Measurements from ENCODE around the gene IMMP2L. TPM values are rescaled to one million over a fixed set of nuclear protein-coding genes. Genes with fewer than 3 reads are reported as not detected.

Gene IMMP2L
- polyA plus RNA-seq, 2 of the 4 experiments (the other 2 are of a cell fraction), result 16.1 to 23.8 TPM

DNA sequence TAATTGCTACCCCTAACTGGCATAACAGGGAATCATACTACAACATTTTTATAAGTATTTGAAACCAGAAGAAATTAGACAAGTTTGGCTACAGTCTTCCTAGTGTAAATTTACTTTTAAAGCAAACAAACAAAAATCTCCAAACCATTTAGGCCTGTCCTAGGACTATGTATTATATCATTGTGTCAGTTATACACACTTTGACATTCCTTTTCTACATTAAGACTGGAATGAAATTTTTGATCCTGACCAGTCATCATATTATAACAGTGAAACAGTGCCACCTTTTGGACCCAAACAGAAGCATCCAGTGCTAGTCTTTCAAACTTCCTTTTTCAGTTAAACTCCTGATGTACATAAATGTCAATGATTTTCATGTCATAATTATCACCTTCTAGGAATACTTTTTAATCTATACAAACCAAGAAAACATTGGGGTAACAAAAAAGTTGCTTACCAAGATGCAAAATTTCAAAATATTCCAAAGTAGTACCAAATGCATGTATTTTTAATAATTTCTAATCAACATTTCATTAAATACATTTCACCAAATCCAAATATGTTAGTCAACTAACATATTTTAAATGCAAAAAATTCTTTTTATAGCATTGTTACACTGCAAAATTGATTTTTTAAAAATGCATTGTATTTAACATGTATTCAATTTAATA is 75.7 kb downstream of the IMMP2L start:
- FAIRE-seq (peak; percentile 94), DNase-seq (ENCODE audit: low read depth in 1 of 2, low spot score in 1 of 2) (peak; percentile 55 to 74)
- POLR2A ChIA-PET, result no interaction called here

DNA sequence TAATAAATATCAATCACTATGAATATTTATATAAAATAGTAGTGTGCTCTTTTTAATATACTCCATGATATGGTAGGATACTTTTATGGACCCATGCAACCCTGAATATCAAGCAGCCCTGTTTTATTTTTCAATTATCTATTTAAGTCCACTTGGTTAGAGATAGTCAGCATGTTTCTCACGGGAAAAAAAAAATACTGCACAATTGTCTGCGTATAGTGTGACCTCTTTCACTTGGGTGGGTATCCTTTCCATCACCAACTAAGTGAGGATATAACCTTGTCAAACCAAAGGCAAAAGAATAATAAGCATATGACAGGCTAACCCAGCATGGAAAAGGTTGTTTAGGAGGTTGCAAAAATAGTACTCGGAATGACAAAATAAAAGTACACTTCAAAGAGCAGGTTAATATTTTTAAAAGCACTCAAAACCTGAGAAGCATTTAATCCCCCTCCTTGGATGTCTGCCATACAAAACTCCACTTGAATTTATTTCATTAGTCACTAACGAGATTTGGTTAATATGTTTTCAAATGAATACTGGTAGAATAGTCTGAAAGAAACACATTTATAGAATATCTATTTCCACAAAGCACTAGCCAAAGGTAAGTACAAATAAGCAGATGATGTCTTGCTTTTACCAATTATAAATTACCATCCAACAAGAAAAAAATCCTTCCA is 76.5 kb downstream of the IMMP2L start:
- H3K9me3 ChIP-seq, result no peaks in the 10 kb centered on the region
- TF ChIP-seq CBX8 (IDR thresholded peaks at IDR 0.05), result no peak
- TF ChIP-seq ZFP36 (IDR thresholded peaks at IDR 0.05; ENCODE audit: borderline replicate concordance, partially characterized antibody), result no peak
- TF ChIP-seq FOXS1 (CRISPR knock-in tag; IDR thresholded peaks at IDR 0.05), result no peak
- no peak for TF ChIP-seq KDM1A (IDR thresholded peaks at IDR 0.05; ENCODE audit: low read depth)
- TF ChIP-seq SMC3 (IDR thresholded peaks at IDR 0.05), result no peak
- TF ChIP-seq, protein P1, sequence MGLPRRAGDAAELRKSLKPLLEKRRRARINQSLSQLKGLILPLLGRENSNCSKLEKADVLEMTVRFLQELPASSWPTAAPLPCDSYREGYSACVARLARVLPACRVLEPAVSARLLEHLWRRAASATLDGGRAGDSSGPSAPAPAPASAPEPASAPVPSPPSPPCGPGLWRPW (IDR thresholded peaks at IDR 0.05), result no peak
- no peak for TF ChIP-seq TP53 (CRISPR knock-in tag; IDR thresholded peaks at IDR 0.05)
- TF ChIP-seq, protein P2, sequence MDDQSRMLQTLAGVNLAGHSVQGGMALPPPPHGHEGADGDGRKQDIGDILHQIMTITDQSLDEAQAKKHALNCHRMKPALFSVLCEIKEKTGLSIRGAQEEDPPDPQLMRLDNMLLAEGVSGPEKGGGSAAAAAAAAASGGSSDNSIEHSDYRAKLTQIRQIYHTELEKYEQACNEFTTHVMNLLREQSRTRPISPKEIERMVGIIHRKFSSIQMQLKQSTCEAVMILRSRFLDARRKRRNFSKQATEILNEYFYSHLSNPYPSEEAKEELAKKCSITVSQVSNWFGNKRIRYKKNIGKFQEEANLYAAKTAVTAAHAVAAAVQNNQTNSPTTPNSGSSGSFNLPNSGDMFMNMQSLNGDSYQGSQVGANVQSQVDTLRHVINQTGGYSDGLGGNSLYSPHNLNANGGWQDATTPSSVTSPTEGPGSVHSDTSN (IDR thresholded peaks at IDR 0.05), result no peak
- H3K4me1 ChIP-seq, result peaks cover 21% of the 10 kb centered on the region
- DNase-seq (ENCODE audit: low read depth in 1 of 2, low spot score in 1 of 2) (no peak), FAIRE-seq (no peak), ATAC-seq (no peak)
- ChIA-PET CTCF (interaction anchor here (0.6 kb wide), 1 partner anchor 395 kb away, joined by 4 read pairs; the partner anchor contains the start of gene LRRN3), POLR2A (no interaction called here)
- 72% methylated on average over 4 of the region's 4 CpGs for WGBS (ENCODE audit: missing lambda C conversion rate)
- no peak overlapping the region for H3K4me3 ChIP-seq
- H3K27ac ChIP-seq, result peak overlapping the region in 1 of 2 experiments; percentile 49; a peak in 2 of 6 replicates
- peak overlapping the region; percentile 15; the same call in 1 of the 3 replicates for H3K4me2 ChIP-seq

More for the DNA sequence above, 75.7 kb downstream of the IMMP2L start:
- CTCF ChIA-PET, result no interaction called here
- Histone ChIP-seq H3K4me2 (peak overlapping the region; percentile 15; the same call in 1 of the 3 replicates), H3K4me1 (peaks cover 21% of the 10 kb centered on the region), H3K27ac (peak overlapping the region; percentile 52 to 76; a peak in 4 of 6 replicates), H3K9me3 (no peaks in the 10 kb centered on the region), H3K4me3 (no peak overlapping the region)
- TF ChIP-seq RAD21 (conservative IDR thresholded peaks at IDR 0.05 in 1 of 2, IDR thresholded peaks at IDR 0.05 in 1 of 2) (peak; percentile 91 to 95), FOSB (CRISPR knock-in tag; IDR thresholded peaks at IDR 0.05) (no peak), MYC (IDR thresholded peaks at IDR 0.05; ENCODE audit: borderline replicate concordance, low read length) (no peak), SMC3 (IDR thresholded peaks at IDR 0.05) (peak; percentile 92), HOXA7 (CRISPR knock-in tag; IDR thresholded peaks at IDR 0.05) (peak; percentile 21; the same call in 1 of the 2 replicates), MAFK (IDR thresholded peaks at IDR 0.05; ENCODE audit: partially characterized antibody) (peak; percentile 67)
- TF ChIP-seq, protein P3, sequence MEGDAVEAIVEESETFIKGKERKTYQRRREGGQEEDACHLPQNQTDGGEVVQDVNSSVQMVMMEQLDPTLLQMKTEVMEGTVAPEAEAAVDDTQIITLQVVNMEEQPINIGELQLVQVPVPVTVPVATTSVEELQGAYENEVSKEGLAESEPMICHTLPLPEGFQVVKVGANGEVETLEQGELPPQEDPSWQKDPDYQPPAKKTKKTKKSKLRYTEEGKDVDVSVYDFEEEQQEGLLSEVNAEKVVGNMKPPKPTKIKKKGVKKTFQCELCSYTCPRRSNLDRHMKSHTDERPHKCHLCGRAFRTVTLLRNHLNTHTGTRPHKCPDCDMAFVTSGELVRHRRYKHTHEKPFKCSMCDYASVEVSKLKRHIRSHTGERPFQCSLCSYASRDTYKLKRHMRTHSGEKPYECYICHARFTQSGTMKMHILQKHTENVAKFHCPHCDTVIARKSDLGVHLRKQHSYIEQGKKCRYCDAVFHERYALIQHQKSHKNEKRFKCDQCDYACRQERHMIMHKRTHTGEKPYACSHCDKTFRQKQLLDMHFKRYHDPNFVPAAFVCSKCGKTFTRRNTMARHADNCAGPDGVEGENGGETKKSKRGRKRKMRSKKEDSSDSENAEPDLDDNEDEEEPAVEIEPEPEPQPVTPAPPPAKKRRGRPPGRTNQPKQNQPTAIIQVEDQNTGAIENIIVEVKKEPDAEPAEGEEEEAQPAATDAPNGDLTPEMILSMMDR (IDR thresholded peaks at IDR 0.05), result peak; percentile 91
- peak; percentile 80 to 87 for ATAC-seq

DNA sequence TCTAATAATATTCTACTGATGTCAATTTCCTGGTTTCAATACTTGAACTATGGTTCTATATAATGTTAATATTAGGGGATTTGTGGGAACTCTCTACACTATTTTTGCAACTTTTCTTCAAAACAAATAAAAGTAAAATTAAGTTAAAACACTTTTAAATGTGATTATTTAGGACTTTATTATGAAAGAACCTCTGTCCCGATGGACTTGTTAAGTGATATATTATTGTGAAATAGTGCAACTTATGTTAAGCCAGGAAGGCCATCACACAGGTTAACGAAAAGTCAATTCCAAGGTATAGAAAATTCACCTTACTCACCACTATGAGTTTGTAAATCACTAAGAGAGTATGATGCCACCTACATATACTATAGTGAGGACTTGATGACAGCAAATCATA is 79.2 kb downstream of the IMMP2L start:
- POLR2A ChIA-PET, result no interaction called here
- ATAC-seq (no peak), FAIRE-seq (no peak)

More for the DNA sequence above, 79.2 kb downstream of the IMMP2L start:
- Histone ChIP-seq H3K27ac (no peak overlapping the region), H3K4me2 (no peak overlapping the region), H3K4me1 (peaks cover 21% of the 10 kb centered on the region), H3K4me3 (no peak overlapping the region), H3K9me3 (no peaks in the 10 kb centered on the region)
- TF ChIP-seq, protein P4, sequence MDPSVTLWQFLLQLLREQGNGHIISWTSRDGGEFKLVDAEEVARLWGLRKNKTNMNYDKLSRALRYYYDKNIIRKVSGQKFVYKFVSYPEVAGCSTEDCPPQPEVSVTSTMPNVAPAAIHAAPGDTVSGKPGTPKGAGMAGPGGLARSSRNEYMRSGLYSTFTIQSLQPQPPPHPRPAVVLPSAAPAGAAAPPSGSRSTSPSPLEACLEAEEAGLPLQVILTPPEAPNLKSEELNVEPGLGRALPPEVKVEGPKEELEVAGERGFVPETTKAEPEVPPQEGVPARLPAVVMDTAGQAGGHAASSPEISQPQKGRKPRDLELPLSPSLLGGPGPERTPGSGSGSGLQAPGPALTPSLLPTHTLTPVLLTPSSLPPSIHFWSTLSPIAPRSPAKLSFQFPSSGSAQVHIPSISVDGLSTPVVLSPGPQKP (IDR thresholded peaks at IDR 0.05; ENCODE audit: low read depth, low read length), result no peak
- TF ChIP-seq KDM5A (IDR thresholded peaks at IDR 0.05), result no peak
- 94% methylated on average over 2 of the region's 2 CpGs for WGBS (ENCODE audit: missing lambda C conversion rate)
- CTCF ChIA-PET, result interaction anchor here (0.7 kb wide), 1 partner anchor 26 kb away, joined by 3 read pairs; no protein-coding TSS in a partner anchor
- DNase-seq (ENCODE audit: low read depth in 1 of 2, low spot score in 1 of 2), result no peak

All from A549 (cell line).